ENCODE data around the gene ITK.

The ITK gene

GRCh38 chr5:157180374-157181264 lies at the start of gene ITK:
TSS of gene ITK (plus strand) at chr5:157180840. CDS start at chr5:157180978, 138 bp downstream.
- DNase-seq: no peak

DNA sequence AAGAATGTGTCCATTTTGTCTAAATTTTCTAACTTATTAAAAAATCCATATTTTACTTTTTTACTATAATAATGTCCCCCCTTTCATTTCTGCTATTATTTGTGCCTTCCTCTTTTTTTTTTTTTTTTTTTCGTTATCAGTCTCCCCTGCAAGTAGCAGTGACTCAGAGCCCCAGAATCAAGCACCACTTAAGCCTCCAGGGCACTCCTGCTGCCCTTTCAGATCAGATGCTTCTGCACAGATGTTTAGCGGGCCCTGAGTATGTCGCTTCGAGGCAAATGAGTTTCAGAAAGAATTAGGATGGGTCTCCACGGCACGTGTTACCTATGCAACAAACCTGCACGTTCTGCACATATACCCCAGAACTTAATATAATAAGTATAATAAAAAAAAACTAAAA lies 49.7 kb upstream of the ITK start:
- no peak for DNase-seq

DNA sequence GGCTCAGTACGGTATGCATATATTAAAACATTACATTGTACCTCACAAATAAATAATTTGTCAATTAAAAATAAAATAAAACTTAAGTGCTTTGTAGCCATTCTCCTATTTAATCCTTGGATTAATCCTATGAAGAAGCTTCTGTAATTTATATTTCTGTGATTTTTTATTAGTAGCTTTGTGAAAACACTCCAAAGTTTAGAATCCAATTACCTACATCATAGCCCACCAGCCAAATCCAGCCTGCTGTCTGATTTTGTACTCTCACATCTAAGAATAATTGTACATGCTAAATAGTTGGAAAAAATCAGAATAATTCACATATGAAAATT lies 48.4 kb upstream of the ITK start:
- no peak for DNase-seq

- DNase-seq: no peak
Measured at GRCh38 chr5:157137691-157138090, 42.9 kb upstream of the ITK start.

GRCh38 chr5:157142317-157143126 lies 38.1 kb upstream of the ITK start, which contains the start of gene MED7:
TSS of gene MED7 (minus strand) at chr5:157142865. CDS start at chr5:157139431, 3,434 bp downstream.
- peak; percentile 91 for DNase-seq

GRCh38 chr5:157143127-157143971 lies 37.3 kb upstream of the ITK start:
- peak; percentile 61 for DNase-seq

DNA sequence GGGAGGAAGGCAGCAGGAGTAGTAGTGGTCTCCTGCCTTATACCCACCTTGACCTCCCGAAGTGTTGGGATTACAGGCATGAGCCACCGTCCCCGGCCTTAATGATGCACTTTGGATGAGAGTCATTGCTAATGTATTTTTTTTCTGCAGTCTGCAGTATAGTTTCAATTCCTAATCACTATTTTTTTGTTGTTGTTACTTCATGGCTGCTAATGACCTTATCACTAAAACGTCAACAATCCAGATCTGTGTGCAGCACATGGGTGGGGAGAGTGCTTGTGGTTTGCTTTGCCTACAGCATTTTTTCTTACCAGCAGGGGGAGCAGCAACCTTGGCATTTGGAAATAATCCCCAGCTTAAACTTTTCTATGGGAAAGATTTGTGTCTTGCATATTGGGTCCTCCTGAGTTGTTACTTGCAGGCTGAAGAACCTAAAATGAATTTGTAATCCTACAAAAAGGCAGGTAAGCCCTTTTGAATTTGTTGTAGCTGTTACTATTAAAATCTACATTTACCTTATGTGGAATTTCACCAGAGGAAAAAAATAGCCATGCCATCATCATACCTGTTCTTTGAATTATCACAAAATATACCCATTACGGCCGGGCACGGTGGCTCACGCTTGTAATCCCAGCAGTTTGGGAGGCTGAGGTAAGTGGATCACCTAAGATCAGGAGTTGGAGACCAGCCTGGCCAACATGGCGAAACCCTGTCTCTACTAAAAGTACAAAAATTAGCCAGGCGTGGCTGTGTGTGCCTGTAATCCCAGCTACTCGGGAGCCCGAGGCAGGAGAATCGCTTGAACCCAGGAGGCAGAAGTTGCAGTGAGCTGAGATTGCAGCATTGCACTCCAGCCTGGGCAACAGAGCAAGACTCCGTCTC lies 31.7 kb upstream of the ITK start:
- peak; percentile 82 for DNase-seq

- DNase-seq: no peak
Measured at GRCh38 chr5:157150995-157151394, 29.6 kb upstream of the ITK start.

- no peak for DNase-seq
Measured at GRCh38 chr5:157155297-157155696, 25.3 kb upstream of the ITK start.

DNA sequence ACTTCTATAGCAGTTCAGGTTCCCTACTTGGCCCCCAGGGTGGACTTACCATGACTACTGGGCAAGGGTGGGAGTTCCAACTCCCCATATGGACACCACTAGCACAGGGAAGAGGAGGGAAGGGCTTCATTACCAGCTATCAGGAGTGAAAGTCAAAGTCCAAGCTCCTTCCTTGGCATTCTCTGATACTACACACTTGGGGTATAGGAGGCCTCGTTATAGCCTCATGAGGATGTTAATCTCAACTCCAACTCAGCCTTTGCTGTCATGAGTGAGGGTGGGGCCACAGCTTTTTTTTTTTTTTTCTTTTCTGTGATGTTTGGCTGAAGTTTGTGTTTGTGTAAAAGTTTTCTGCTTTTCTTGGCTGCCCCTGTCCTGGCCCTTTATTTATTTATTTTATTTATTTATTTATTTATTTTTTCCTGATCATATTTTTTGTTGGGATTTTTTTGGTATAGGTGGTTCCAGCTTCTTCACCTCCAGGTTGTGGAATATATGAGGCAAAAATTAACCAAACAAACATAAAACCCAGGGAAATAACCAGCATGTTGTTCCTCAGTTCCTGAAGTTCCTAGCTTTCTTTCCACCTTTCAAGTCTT lies 23.2 kb upstream of the ITK start:
- no peak for DNase-seq

DNA sequence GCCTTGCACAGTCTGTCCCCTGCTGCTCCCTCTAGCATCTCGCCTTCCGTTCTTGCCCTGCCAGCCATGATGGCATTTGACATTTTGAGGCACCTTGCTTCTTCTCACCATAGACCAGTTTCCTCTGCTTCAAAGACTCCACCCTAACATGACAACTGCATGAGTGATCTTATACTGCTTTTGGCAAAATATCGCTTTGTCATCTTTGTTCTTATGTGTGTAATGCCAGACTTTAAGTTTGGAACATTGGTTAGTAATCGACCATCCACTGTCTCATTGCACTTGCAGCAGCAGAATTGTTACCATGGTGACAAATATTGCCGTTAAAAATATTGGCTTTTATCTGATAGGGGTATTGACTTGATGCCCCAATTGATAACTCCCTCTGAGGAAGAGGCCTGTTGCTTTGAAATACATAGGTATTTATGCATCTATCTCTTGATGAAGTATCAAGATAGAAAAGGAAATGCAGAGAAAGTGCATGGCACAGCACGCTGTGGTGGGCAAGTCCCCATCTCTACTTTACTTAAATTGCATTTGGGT lies 21.4 kb upstream of the ITK start:
- DNase-seq: peak; percentile 41

GRCh38 chr5:157160001-157160400 lies 20.6 kb upstream of the ITK start:
- peak; percentile 57 for DNase-seq

- no peak for DNase-seq
Measured at GRCh38 chr5:157161996-157162395, 18.6 kb upstream of the ITK start.

GRCh38 chr5:157162919-157163510 lies 17.6 kb upstream of the ITK start:
- no peak for DNase-seq

DNA sequence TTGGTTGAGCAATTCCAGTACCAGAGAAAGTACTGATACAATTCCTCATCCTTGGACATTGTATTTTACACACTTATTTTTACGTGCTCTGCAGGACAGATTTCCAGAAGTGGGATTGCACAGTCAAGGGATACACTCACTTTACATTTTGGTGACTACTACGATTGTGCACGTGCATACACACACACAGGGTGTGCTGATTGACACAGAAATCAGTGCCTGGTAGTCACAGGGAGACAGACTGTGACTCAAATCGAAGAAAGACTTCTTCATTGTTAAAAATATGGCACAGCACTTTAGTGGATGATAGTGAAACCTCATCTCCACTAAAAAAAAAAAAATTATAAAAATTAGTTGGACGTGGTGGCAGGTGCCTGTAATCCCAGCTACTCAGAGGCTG lies 16.1 kb upstream of the ITK start:
- no peak for DNase-seq

DNA sequence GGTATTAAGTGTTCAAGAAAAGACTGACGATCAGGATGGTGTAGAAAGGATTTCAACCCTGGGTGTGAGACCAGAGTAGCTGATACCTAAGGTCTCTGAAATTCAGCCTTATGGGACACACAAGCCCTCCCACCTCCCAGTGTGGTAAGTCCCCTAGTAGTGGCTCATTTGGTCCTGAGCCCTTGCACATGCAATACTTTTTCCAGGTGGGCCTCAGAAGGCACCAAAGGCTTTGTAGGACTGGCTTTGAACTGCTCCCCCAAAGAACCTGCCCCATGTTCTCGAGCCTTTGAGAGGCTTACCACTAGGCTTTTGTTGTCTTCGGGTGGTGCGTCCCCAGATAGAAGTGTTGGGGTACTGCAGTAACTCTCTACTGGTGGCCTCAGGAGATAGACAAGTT lies 15.4 kb upstream of the ITK start:
- no peak for DNase-seq

GRCh38 chr5:157165668-157166067 lies 15.0 kb upstream of the ITK start:
- DNase-seq: no peak

DNA sequence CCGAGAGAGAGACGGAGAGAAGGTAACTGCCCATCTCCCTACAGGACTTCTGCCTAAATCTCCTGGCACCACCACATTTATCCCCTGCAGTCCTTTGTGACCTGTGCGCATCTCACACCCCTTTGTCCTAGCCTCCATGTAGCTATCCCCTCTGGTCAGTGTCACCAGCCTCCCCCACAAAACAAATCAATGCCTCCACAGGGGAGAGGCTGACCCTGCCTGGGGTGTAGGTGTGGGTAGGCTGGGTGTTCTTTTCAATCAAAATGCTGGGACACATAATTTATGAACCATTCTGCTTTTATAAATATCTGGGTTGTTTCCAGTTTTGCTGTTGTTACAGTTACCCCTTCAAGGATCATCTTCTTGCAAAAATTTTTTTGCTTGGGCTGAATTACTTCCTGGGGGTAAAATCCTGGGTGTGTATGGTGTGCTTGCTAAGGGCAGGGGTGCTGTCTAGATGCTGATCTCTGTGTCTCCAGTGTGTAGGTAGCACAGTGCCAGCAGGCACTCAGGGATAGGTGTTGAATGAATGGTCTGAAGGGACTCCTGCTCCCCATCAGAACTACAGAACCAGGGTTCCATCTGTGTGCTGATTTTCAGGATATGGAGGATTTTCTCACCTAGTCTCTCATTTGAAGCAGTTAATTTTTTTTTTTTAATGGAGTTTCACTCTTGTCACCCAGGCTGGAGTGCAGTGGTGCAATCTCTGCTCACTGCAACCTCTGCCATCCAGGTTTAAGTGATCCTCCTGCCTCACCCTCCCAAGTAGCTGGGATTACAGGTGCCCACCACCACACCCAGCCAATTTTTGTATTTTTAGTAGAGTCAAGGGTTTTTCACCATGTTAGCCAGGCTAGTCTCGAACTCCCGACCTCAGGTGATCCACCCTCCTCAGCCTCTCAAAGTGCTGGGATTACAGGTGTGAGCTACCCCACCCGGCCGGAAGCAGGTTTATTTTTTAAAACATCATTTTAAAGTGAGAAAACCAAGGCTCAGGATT lies 14.1 kb upstream of the ITK start, which contains the start of gene GARIN3:
TSS of gene GARIN3 (minus strand) at position 51 of the 1,000 bp plus-strand sequence. CDS start 96 bp downstream, outside the sequence.
- DNase-seq: no peak

DNA sequence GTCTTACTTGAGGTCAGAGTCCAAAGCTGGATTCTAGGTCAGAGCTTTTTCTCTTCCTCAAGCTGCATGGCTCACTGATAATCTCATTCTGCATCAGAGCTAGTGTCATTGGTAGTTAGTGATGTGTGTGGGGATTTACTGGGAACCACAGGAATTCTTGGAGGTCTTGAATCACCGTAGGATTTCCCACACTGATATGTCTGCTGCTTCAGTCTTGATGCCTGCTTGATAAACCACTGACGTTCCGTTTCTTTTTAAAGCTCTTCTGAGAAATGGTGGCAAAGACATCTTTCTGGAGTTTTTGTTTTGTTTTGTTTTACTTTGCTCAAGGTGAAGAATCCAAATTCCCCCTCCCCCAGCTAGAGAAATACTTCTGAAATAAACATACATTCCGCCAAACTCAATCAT lies 13.4 kb upstream of the ITK start:
- no peak for DNase-seq

All from activated naive CD4-positive, alpha-beta T cell treated with Interleukin-2 at 50 U/mL for 16 hours (primary cell).